ENCODE measurements around the gene CYS1.
A peak's percentile ranks its signal among the peaks of the same experiment; 100 is the strongest.

CYS1 gene

DNA sequence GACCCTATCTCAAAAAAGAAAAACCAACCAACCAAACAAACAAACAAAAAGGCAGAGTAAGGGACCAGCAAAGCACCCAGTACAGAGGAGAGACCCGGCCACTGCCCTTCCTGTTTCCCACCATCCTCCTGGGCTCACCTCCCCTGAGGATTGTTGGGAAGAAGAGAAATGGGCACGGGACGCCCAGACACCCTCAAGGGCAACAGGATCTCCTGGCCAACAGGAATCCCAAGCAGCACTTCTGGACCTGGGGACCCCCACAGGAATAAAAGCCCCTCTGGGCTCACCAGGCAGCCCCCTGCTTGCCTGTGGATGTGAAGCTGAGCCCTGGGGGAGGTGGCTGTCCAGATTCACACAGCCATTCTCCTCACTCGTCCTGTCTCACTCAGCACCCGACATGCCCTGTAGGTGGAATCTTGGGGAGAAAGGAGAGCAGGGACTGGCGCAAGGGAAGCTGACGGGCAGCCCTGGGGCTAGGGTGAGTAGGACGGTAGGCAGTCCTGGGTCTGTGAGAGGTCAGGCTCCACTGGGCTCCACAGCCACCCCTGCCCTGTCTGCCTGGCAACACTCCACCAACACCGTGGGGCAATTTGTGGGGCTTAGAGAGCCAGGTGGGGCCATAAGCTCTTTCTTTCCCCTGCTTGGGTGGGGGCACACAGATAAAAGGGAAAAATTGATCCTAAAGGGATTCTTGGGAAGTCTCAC, 18.8 kb downstream of the CYS1 start:
- Histone ChIP-seq H3K27ac (ENCODE audit: low read length) (no peak overlapping the region), H3K4me3 (ENCODE audit: low read length) (no peak overlapping the region), H3K4me1 (ENCODE audit: control insufficient read depth, insufficient read depth, low read length) (peaks cover 2% of the 10 kb centered on the region; the same call in 1 of the 2 replicates), H3K36me3 (ENCODE audit: control insufficient read depth, insufficient read depth, low read length) (no peaks in the 10 kb centered on the region), H3K27me3 (ENCODE audit: control insufficient read depth, insufficient read depth, low read length) (no peaks in the 10 kb centered on the region), H3K9me3 (ENCODE audit: control insufficient read depth, insufficient read depth, low read length) (no peaks in the 10 kb centered on the region)
- no peak for DNase-seq (ENCODE audit: low read depth, low spot score)
- no CpG with 5 or more reads among the region's 9 CpGs for WGBS (ENCODE audit: insufficient coverage, insufficient read length)

DNA sequence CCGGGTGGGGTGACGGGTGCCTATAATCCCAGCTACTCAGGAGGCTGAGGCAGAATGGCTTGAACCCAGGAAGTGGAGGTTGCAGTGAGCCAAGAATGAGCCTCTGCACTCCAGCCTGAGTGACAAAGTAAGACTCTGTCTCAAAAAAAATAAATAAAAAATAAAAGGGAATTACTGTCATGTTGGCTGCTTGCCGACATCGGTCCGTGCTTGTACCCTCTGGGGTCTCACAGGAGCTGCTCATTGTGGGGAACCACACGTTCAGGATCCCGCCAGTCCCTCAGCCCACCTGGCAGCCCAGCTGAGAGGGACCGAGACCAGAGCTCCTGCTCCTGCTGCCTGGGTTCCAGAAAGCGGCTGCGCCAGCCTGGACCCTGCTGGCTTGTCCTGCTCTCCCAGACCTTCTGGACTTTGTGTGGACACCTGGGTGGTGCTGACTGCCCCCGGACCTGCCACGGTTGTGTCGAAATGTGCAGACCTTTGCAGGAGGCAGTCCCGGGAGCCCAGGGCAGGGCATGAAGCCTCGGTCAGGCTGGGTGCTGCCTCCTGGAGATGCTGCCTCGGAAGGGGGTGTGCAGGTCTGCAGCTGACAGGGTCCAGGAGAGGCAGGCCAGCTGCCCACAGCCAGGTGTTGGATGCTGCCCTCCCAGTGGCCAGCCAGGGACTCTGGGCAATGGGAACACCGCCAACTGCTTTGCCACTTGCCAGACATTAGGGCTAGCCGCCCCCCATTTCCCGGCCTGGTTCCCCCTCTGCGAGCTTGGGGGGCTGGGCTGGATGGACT, 20.5 kb downstream of the CYS1 start:
- H3K9me3 ChIP-seq (ENCODE audit: control insufficient read depth, insufficient read depth, low read length) = no peaks in the 10 kb centered on the region
- no peak overlapping the region for H3K27ac ChIP-seq (ENCODE audit: low read length)
- H3K4me3 ChIP-seq (ENCODE audit: low read length) = no peak overlapping the region
- no peaks in the 10 kb centered on the region for H3K36me3 ChIP-seq (ENCODE audit: control insufficient read depth, insufficient read depth, low read length)
- H3K27me3 ChIP-seq (ENCODE audit: control insufficient read depth, insufficient read depth, low read length) = no peaks in the 10 kb centered on the region
- WGBS (ENCODE audit: insufficient coverage, insufficient read length) = no CpG with 5 or more reads among the region's 20 CpGs
- H3K4me1 ChIP-seq (ENCODE audit: control insufficient read depth, insufficient read depth, low read length) = peaks cover 2% of the 10 kb centered on the region; the same call in 1 of the 2 replicates
- no peak for DNase-seq (ENCODE audit: low read depth, low spot score)

DNA sequence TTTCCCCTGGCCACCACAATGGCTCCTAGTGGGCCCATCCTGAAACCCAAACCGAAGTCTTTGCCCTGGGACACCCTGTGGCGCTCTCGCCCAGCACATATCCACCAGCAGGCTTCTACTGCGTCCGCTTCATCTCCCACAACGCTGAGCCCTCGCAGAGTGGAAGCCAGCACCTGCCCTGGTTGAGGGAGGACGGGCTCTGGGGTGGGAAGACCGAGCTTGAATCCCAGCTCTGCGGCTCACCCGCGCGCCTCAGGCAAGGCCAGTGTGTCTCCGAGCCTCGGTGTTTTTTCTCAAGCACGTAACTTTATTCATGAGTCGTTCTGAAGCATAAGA, 21.2 kb downstream of the CYS1 start:
- no peak overlapping the region for H3K4me3 ChIP-seq (ENCODE audit: low read length)
- H3K27me3 ChIP-seq (ENCODE audit: control insufficient read depth, insufficient read depth, low read length) = no peaks in the 10 kb centered on the region
- no peak for DNase-seq (ENCODE audit: low read depth, low spot score)
- H3K27ac ChIP-seq (ENCODE audit: low read length) = no peak overlapping the region
- H3K4me1 ChIP-seq (ENCODE audit: control insufficient read depth, insufficient read depth, low read length) = peaks cover 2% of the 10 kb centered on the region; the same call in 1 of the 2 replicates
- H3K9me3 ChIP-seq (ENCODE audit: control insufficient read depth, insufficient read depth, low read length) = no peaks in the 10 kb centered on the region
- no peaks in the 10 kb centered on the region; the same call in 1 of the 2 replicates for H3K36me3 ChIP-seq (ENCODE audit: control insufficient read depth, insufficient read depth, low read length)
- WGBS (ENCODE audit: insufficient coverage, insufficient read length) = no CpG with 5 or more reads among the region's 17 CpGs

DNA sequence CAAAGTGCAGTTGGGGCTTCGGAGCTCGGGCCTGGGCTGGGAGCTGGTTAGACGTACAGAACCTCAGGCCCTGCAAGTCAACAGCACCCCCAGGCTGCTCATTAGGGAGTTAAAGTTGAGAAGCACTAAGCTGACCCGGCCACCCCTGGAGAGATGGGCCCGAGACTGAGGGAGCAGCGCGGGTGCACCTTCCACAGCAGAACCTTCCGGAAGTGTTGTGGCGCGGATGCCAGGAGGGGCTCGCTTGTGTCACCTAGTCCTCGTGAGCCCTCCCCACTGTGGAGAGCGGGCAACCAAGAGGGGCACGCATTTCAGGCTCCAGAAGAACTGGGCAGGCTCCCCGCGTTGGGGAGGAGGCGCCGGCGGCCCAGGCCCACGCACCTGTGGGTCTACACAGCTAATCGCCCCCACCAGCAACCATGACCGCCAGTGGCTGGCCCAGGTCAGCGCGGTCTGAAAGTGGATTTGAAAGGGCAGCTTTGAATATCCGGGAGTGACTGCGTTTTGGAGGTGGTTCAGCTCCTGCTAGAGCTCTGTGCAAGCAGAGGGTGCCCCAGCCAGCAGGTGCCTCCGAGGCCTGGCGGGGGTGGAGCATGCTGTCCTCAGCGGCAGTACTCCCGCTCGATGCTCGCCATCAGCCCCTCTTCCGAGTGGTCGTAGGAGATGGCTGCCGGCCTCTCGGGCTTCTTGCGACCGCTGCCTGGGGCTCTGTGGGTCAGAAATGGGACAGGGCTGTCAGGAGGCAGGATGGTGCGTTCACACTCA, 21.8 kb downstream of the CYS1 start:
- H3K27ac ChIP-seq (ENCODE audit: low read length) = no peak overlapping the region
- DNase-seq (ENCODE audit: low read depth, low spot score) = no peak
- no peaks in the 10 kb centered on the region for H3K27me3 ChIP-seq (ENCODE audit: control insufficient read depth, insufficient read depth, low read length)
- no peaks in the 10 kb centered on the region for H3K9me3 ChIP-seq (ENCODE audit: control insufficient read depth, insufficient read depth, low read length)
- no peak overlapping the region for H3K4me3 ChIP-seq (ENCODE audit: low read length)
- no peaks in the 10 kb centered on the region; the same call in 1 of the 2 replicates for H3K36me3 ChIP-seq (ENCODE audit: control insufficient read depth, insufficient read depth, low read length)
- WGBS (ENCODE audit: insufficient coverage, insufficient read length) = no CpG with 5 or more reads among the region's 39 CpGs
- H3K4me1 ChIP-seq (ENCODE audit: control insufficient read depth, insufficient read depth, low read length) = peaks cover 2% of the 10 kb centered on the region; the same call in 1 of the 2 replicates

DNA sequence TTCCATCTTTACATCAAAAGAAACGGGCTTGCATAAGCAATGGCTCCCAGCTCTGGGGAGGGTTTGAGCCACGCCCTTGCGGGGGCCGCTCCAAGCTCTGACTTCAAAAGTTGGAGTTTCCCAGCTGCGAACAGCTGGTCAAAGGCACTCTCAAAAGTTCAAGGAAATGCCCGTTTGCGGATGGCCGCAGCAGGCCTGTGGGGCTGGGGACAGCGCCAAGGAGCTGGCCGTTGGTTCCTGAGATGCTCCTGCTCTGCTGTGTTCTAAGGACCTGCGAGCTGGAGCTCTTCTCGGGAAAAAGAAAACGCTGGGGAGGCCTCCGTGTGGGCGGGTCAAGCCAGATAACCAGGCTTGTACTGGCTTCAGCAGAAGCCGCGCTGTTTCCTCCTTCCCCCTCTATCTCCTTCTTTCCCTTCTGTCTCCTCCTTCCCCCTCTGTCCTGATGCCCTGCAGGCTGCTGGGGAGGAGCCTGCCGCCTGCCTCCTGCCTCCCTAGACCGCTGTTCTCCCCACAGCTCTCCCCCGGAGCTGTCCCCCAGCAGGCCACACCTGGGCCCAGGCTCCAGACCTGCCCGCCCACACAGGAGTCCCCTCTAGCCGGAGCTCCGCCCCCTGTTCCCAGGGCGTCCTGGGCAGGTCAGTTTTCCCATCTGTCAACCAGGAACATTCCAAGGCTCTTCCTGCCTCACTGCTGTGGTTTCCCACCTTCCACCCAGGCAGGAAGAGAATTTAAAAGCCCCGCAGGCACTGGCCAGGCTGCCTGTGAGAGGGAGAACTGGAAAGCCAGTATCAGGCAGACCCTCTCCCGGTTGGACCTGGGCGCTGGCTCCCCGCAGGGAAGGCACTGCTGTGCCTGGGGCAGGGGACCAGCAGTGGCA, 22.7 kb downstream of the CYS1 start:
- Histone ChIP-seq H3K36me3 (ENCODE audit: control insufficient read depth, insufficient read depth, low read length) (no peaks in the 10 kb centered on the region; the same call in none of the 2 replicates), H3K4me1 (ENCODE audit: control insufficient read depth, insufficient read depth, low read length) (peaks cover 2% of the 10 kb centered on the region; the same call in 1 of the 2 replicates), H3K4me3 (ENCODE audit: low read length) (peak overlapping the region; percentile 31; the same call in 1 of the 2 replicates), H3K9me3 (ENCODE audit: control insufficient read depth, insufficient read depth, low read length) (no peaks in the 10 kb centered on the region), H3K27me3 (ENCODE audit: control insufficient read depth, insufficient read depth, low read length) (no peaks in the 10 kb centered on the region), H3K27ac (ENCODE audit: low read length) (no peak overlapping the region)
- WGBS (ENCODE audit: insufficient coverage, insufficient read length) = no CpG with 5 or more reads among the region's 28 CpGs
- no peak for DNase-seq (ENCODE audit: low read depth, low spot score)

DNA sequence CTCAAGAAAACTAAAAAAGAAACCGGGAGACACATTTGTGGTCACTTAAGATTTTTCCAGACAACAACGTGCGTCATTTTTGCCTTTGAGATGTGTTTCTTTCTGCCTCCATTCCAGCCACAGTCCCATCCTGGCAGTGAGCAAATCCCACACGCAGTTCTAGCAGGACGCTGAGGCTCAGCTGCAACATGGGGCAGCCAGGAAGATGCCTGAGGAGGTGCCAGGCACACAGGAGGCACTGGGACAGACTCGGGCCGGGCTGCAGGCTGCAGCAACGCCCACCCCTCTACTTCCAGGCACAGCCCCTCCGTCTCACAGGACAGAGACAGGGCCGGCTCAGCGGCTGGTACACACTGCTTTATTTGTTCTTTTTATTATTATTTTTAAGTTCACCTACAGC, 23.8 kb downstream of the CYS1 start:
- Histone ChIP-seq H3K36me3 (ENCODE audit: control insufficient read depth, insufficient read depth, low read length) (peaks cover 4% of the 10 kb centered on the region), H3K4me3 (ENCODE audit: low read length) (no peak overlapping the region), H3K27me3 (ENCODE audit: control insufficient read depth, insufficient read depth, low read length) (no peaks in the 10 kb centered on the region), H3K9me3 (ENCODE audit: control insufficient read depth, insufficient read depth, low read length) (no peaks in the 10 kb centered on the region), H3K27ac (ENCODE audit: low read length) (no peak overlapping the region), H3K4me1 (ENCODE audit: control insufficient read depth, insufficient read depth, low read length) (peaks cover 2% of the 10 kb centered on the region; the same call in 1 of the 2 replicates)
- DNase-seq (ENCODE audit: low read depth, low spot score) = no peak
- no CpG with 5 or more reads among the region's 11 CpGs for WGBS (ENCODE audit: insufficient coverage, insufficient read length)

DNA sequence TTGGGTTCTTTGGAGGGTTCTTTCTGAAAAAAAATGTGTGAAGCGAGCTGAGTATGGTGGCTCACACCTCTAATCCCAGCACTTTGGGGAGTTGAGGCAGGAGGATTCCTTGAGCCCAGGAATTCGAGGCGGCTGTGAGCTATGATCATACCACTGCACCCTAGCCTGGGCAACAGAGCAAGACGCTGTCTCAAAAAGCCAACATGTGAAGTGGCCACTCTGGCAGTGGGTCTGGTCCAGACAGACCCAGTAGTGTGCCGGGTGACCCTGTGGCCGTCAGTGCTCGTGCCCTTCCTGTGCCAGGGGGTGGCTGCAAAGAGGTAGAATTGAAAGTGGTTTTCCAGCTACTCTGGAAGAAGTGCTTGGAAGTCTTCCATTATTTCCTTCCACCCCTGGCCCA, 25.2 kb downstream of the CYS1 start:
- H3K27ac ChIP-seq (ENCODE audit: low read length) = no peak overlapping the region
- peaks cover 4% of the 10 kb centered on the region for H3K36me3 ChIP-seq (ENCODE audit: control insufficient read depth, insufficient read depth, low read length)
- H3K4me3 ChIP-seq (ENCODE audit: low read length) = no peak overlapping the region
- H3K4me1 ChIP-seq (ENCODE audit: control insufficient read depth, insufficient read depth, low read length) = peaks cover 2% of the 10 kb centered on the region; the same call in 1 of the 2 replicates
- no CpG with 5 or more reads among the region's 7 CpGs for WGBS (ENCODE audit: insufficient coverage, insufficient read length)
- H3K27me3 ChIP-seq (ENCODE audit: control insufficient read depth, insufficient read depth, low read length) = no peaks in the 10 kb centered on the region
- no peaks in the 10 kb centered on the region for H3K9me3 ChIP-seq (ENCODE audit: control insufficient read depth, insufficient read depth, low read length)
- no peak for DNase-seq (ENCODE audit: low read depth, low spot score)

DNA sequence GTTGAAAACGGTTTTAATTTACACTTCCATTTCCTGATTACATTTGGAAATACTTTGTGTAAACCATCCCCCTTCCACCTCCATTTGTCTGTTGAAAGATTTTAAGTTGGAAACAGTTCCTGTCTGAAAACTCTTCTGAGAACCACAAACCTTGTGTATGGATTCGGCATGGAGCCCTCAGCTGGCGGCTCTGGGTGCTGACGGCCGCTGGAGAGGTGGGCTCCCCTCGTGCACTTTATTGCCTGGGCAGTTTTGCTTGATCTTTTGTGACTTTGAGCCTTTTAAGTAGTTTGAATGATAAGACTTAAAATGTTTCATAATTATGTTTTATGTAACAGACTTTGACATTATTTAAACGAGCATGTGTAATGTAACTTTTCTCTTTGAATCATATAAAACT, 25.8 kb downstream of the CYS1 start:
- Histone ChIP-seq H3K4me1 (ENCODE audit: control insufficient read depth, insufficient read depth, low read length) (peaks cover 2% of the 10 kb centered on the region; the same call in 1 of the 2 replicates), H3K9me3 (ENCODE audit: control insufficient read depth, insufficient read depth, low read length) (no peaks in the 10 kb centered on the region), H3K27ac (ENCODE audit: low read length) (no peak overlapping the region), H3K4me3 (ENCODE audit: low read length) (no peak overlapping the region), H3K36me3 (ENCODE audit: control insufficient read depth, insufficient read depth, low read length) (peaks cover 4% of the 10 kb centered on the region), H3K27me3 (ENCODE audit: control insufficient read depth, insufficient read depth, low read length) (no peaks in the 10 kb centered on the region)
- no CpG with 5 or more reads among the region's 7 CpGs for WGBS (ENCODE audit: insufficient coverage, insufficient read length)
- no peak for DNase-seq (ENCODE audit: low read depth, low spot score)

DNA sequence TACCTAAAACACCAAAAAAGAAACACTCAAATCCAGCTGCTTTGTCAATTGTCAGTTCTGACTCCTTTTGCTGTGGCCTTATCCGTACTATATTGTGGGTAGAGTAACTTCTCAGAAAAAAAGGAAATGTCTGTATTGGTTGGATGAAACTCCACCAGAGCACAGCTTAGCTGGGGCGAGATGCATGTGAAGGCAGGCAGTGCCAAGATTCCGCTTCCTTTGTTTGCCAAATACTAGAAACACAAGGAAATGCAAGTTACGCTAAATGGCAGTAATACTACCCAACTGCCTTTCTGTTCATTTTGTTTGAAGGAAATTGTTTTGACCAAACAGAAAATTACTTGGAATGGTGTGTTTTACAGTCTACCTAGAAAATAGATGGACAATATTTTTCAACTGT, 26.9 kb downstream of the CYS1 start:
- DNase-seq (ENCODE audit: low read depth, low spot score) = no peak
- no CpG with 5 or more reads among the region's 4 CpGs for WGBS (ENCODE audit: insufficient coverage, insufficient read length)
- Histone ChIP-seq H3K27me3 (ENCODE audit: control insufficient read depth, insufficient read depth, low read length) (no peaks in the 10 kb centered on the region), H3K4me3 (ENCODE audit: low read length) (no peak overlapping the region), H3K27ac (ENCODE audit: low read length) (no peak overlapping the region), H3K4me1 (ENCODE audit: control insufficient read depth, insufficient read depth, low read length) (peaks cover 2% of the 10 kb centered on the region; the same call in 1 of the 2 replicates), H3K9me3 (ENCODE audit: control insufficient read depth, insufficient read depth, low read length) (no peaks in the 10 kb centered on the region), H3K36me3 (ENCODE audit: control insufficient read depth, insufficient read depth, low read length) (peaks cover 4% of the 10 kb centered on the region)

Measured in iPS DF 6.9 (cell line).